Activated T-helper 1 cell treated with anti-CD3 and anti-CD28 coated beads, Interleukin-2, amount 50 U/mL, for 16 hours (primary cell): ENCODE results near the gene BCAS1.
"Not testable (repeated sequence)": the region's sequence is repeated elsewhere in the genome, so short reads cannot be mapped to it uniquely, and the experiment has no call there.

Experiments
- DNase-seq, 2 donors: peaks; one replicate each; pipeline ENCODE4 v3.0.0-alpha.2; 2020; ENCODE audit warnings: low read depth in 1 of 2, low spot score in 1 of 2

BCAS1 gene

GRCh38 chr20:54020868-54021267, 49.5 kb downstream of the BCAS1 start:
- no peak for DNase-seq

GRCh38 chr20:54020348-54020747, 50.0 kb downstream of the BCAS1 start:
- DNase-seq, result no peak

GRCh38 chr20:54019585-54019984, 50.8 kb downstream of the BCAS1 start:
- DNase-seq, result no peak

GRCh38 chr20:54019127-54019526, 51.3 kb downstream of the BCAS1 start:
- DNase-seq, result no peak

- DNase-seq, result no peak
Measured at GRCh38 chr20:54017846-54018245, 52.5 kb downstream of the BCAS1 start.

GRCh38 chr20:54015496-54015895, 54.9 kb downstream of the BCAS1 start:
- DNase-seq, result no peak

GRCh38 chr20:54014293-54014926, 56.0 kb downstream of the BCAS1 start:
- DNase-seq, result no peak

- no peak for DNase-seq
Measured at GRCh38 chr20:54013471-54013870, 56.9 kb downstream of the BCAS1 start.

GRCh38 chr20:54011346-54011745, 59.0 kb downstream of the BCAS1 start:
- no peak for DNase-seq

GRCh38 chr20:54006216-54006615, 64.2 kb downstream of the BCAS1 start:
- DNase-seq, result not testable (repeated sequence)

GRCh38 chr20:54005524-54005923, 64.9 kb downstream of the BCAS1 start:
- no peak for DNase-seq

GRCh38 chr20:54004445-54004844, 65.9 kb downstream of the BCAS1 start:
- DNase-seq, result no peak

GRCh38 chr20:54002741-54003140, 67.7 kb downstream of the BCAS1 start:
- DNase-seq, result no peak

- DNase-seq, result no peak
Measured at GRCh38 chr20:54002056-54002575, 68.3 kb downstream of the BCAS1 start.

GRCh38 chr20:54000914-54001313, 69.5 kb downstream of the BCAS1 start:
- DNase-seq, result no peak

GRCh38 chr20:54000262-54000661, 70.1 kb downstream of the BCAS1 start:
- DNase-seq, result no peak

- DNase-seq, result no peak
Measured at GRCh38 chr20:53999077-53999476, 71.3 kb downstream of the BCAS1 start.

GRCh38 chr20:53996584-53997486, 73.6 kb downstream of the BCAS1 start:
- DNase-seq, result no peak

- no peak for DNase-seq
Measured at GRCh38 chr20:53995949-53996348, 74.4 kb downstream of the BCAS1 start.

GRCh38 chr20:53994088-53994487, 76.3 kb downstream of the BCAS1 start:
- DNase-seq, result no peak

- DNase-seq, result no peak
Measured at GRCh38 chr20:53993310-53993709, 77.1 kb downstream of the BCAS1 start.

GRCh38 chr20:53990768-53991450, 79.5 kb downstream of the BCAS1 start:
- DNase-seq, result no peak
